PC-9 (cell line): Measurements from ENCODE around the gene AKAP13. TPM values are rescaled to one million over a fixed set of nuclear protein-coding genes. Genes with fewer than 3 reads are reported as not detected.
A peak's percentile ranks its signal among the peaks of the same experiment; 100 is the strongest.

Experiments used
- BruUV-seq: library from RNA; stranded (reverse); fragments of 400-500 nt; replicated peaks from 2 replicates; lab custom pipeline; 2021; lab: Mats Ljungman, UMichigan
- CTCF ChIA-PET: fragments of 300-600 bp; sonication (Branson Sonifier 250); formaldehyde crosslinking; loops from one replicate; lab custom pipeline; 2022; ENCODE audit warnings: antibody characterized with exemption; lab: Charles Lee
- POLR2A ChIA-PET: fragments of 300-600 bp; sonication (Branson Sonifier 250); formaldehyde crosslinking; loops from one replicate; lab custom pipeline; 2022; ENCODE audit warnings: antibody characterized with exemption; ENCODE audit not compliant: unreplicated experiment; lab: Charles Lee
- DNase-seq, 2 experiments: peaks; one replicate each; pipeline versions ENCODE4 v3.0.0 to v3.0.0-alpha.2; 2015 to 2022; ENCODE audit warnings: mixed read lengths in 1 of 2
- H2AFZ ChIP-seq: fragments of 200-600 bp; sonication (generic); 2 replicates; pipeline ENCODE4 v1.8.1; 2017; ENCODE audit warnings: antibody characterized with exemption
- H3F3A ChIP-seq: fragments of 200-600 bp; sonication (generic); 2 replicates; pipeline ENCODE4 v1.8.1; 2017; ENCODE audit warnings: antibody characterized with exemption, mild to moderate bottlenecking, low read depth; ENCODE audit not compliant: insufficient read depth
- H3K27ac ChIP-seq: fragments of 200-600 bp; sonication (generic); 2 replicates; pipeline ENCODE4 v1.6.1; 2016; ENCODE audit warnings: mixed run types
- H3K27me3 ChIP-seq: fragments of 200-600 bp; sonication (generic); 2 replicates; pipeline ENCODE4 v1.6.1; 2016; ENCODE audit warnings: low read depth, mixed run types; ENCODE audit not compliant: insufficient read depth
- H3K36me3 ChIP-seq: fragments of 200-600 bp; sonication (generic); 2 replicates; pipeline ENCODE4 v1.6.1; 2016; ENCODE audit warnings: low read depth, mixed run types
- H3K4me1 ChIP-seq: fragments of 200-600 bp; sonication (generic); replicated peaks from 2 replicates; pipeline ENCODE4 v1.6.1; 2016; ENCODE audit warnings: mixed run types; ENCODE audit not compliant: insufficient read depth
- H3K4me2 ChIP-seq: fragments of 200-600 bp; sonication (generic); 2 replicates; pipeline ENCODE4 v1.6.1; 2017; ENCODE audit warnings: mixed run types
- H3K4me3 ChIP-seq: fragments of 200-600 bp; sonication (generic); 2 replicates; pipeline ENCODE4 v1.6.1; 2016; ENCODE audit warnings: mixed run types
- H3K79me2 ChIP-seq: fragments of 200-600 bp; sonication (generic); 2 replicates; pipeline ENCODE4 v1.6.1; 2017; ENCODE audit warnings: low read depth, mixed run types
- H3K9me2 ChIP-seq: fragments of 200-600 bp; sonication (generic); 2 replicates; pipeline ENCODE4 v1.8.1; 2017; ENCODE audit warnings: mild to moderate bottlenecking; ENCODE audit not compliant: insufficient read depth
- H3K9me3 ChIP-seq: fragments of 200-600 bp; sonication (generic); 2 replicates; pipeline ENCODE4 v1.8.1; 2016; ENCODE audit warnings: low read depth; ENCODE audit not compliant: insufficient read depth
- H4K20me1 ChIP-seq: fragments of 200-600 bp; sonication (generic); 2 replicates; pipeline ENCODE4 v1.8.1; 2017; ENCODE audit not compliant: insufficient read depth
- CTCF ChIP-seq: fragments of 200-600 bp; sonication (generic); conservative IDR thresholded peaks from 2 replicates; pipeline ENCODE4 v1.6.1; 2017; ENCODE audit warnings: mixed run types, antibody characterized with exemption, mild to moderate bottlenecking, moderate library complexity
- EZH2 ChIP-seq: fragments of 200-600 bp; sonication (generic); IDR thresholded peaks from 2 replicates; pipeline ENCODE4 v1.8.0; 2017; ENCODE audit warnings: antibody characterized with exemption, low read depth
- intact Hi-C: fragments of 100-400 bp; cut with micrococcal nuclease; formaldehyde crosslinking; loops from one replicate; pipeline ENCODE4 v1.10.0; 2022; ENCODE audit not compliant: unreplicated experiment
- total RNA-seq: library from RNA; stranded (reverse); gene quantifications from 2 replicates; pipeline ENCODE4 v1.2.3, GENCODE V29; 2021

The AKAP13 gene
- total RNA-seq, 1 experiment from 2014 or later, result 82.5 TPM

DNA sequence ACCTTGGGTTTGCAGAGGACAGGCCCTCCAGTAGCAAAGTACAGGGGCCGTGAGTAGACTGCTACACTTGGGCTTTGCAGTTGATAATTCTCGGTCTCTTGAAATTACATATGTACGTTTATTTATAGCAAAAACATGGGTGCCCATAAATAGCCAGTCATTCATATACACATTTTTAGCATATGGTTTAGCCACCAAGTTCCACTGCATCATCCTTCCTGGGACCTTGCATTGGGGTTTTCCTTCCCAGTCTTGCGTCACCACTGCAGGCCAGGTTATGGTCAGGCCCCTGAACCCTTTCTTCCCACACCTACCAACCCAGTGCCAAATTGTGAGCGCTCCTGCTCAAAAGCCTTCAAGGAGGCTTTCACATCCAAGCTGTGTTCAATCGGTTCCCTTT, 401.7 kb downstream of the AKAP13 start:
- no peaks in the 10 kb centered on the region for H3K9me3 ChIP-seq
- H4K20me1 ChIP-seq, result no peaks in the 10 kb centered on the region
- BruUV-seq, result no TSS peak
- no peaks in the 10 kb centered on the region for H3K27me3 ChIP-seq
- TF ChIP-seq EZH2 (no peak), CTCF (no peak)
- no peak overlapping the region for H3K4me3 ChIP-seq
- H2AFZ ChIP-seq, result no peak overlapping the region
- peaks cover 26% of the 10 kb centered on the region for H3K79me2 ChIP-seq
- intact Hi-C loops, result no loop called here
- ChIA-PET POLR2A (no interaction called here), CTCF (no interaction called here)
- H3K36me3 ChIP-seq, result no peaks in the 10 kb centered on the region
- H3K4me2 ChIP-seq, result no peak overlapping the region
- H3K27ac ChIP-seq, result no peak overlapping the region
- H3K4me1 ChIP-seq, result peaks cover 27% of the 10 kb centered on the region
- H3K9me2 ChIP-seq, result no peaks in the 10 kb centered on the region
- DNase-seq, result no peak
- H3F3A ChIP-seq, result peaks cover 22% of the 10 kb centered on the region

GRCh38 chr15:85785887-85786780, 405.7 kb downstream of the AKAP13 start:
- BruUV-seq, result no TSS peak
- peaks cover 54% of the 10 kb centered on the region for H3K4me1 ChIP-seq
- peak overlapping the region; percentile 72 for H3K4me2 ChIP-seq
- H3K27me3 ChIP-seq, result no peaks in the 10 kb centered on the region
- DNase-seq, result peak; percentile 70
- ChIA-PET POLR2A (interaction anchor here (0.6 kb wide), 3 partner anchors 29 to 381 kb away, joined by 3 to 24 read pairs (median 4); no protein-coding TSS in a partner anchor), CTCF (interaction anchor here (0.6 kb wide), 1 partner anchor 385 kb away, joined by 3 read pairs; no protein-coding TSS in a partner anchor)
- TF ChIP-seq CTCF, result no peak
- TF ChIP-seq EZH2, result no peak
- intact Hi-C loops, result no loop called here
- no peaks in the 10 kb centered on the region for H3K9me2 ChIP-seq
- H3F3A ChIP-seq, result peaks cover 29% of the 10 kb centered on the region
- H3K36me3 ChIP-seq, result no peaks in the 10 kb centered on the region
- H3K4me3 ChIP-seq, result peak overlapping the region; percentile 17; the same call in 1 of the 2 replicates
- no peaks in the 10 kb centered on the region for H4K20me1 ChIP-seq
- H3K79me2 ChIP-seq, result peaks cover 44% of the 10 kb centered on the region
- peak overlapping the region; percentile 75 for H3K27ac ChIP-seq
- 0 out of 2 replicates have a peak overlapping the region, but pooled peaks have one; percentile 11 for H2AFZ ChIP-seq
- H3K9me3 ChIP-seq, result no peaks in the 10 kb centered on the region

- peaks cover 54% of the 10 kb centered on the region for H3K4me1 ChIP-seq
- H3F3A ChIP-seq, result peaks cover 29% of the 10 kb centered on the region
- TF ChIP-seq EZH2, result no peak
- no peak for TF ChIP-seq CTCF
- DNase-seq, result no peak
- no peaks in the 10 kb centered on the region for H3K9me2 ChIP-seq
- H4K20me1 ChIP-seq, result no peaks in the 10 kb centered on the region
- POLR2A ChIA-PET, result interaction anchor here (0.6 kb wide), 1 partner anchor 28 kb away, joined by 3 read pairs; no protein-coding TSS in a partner anchor
- intact Hi-C loops, result no loop called here
- H3K27me3 ChIP-seq, result no peaks in the 10 kb centered on the region
- peak overlapping the region; percentile 17; the same call in 1 of the 2 replicates for H3K4me3 ChIP-seq
- peaks cover 45% of the 10 kb centered on the region for H3K79me2 ChIP-seq
- CTCF ChIA-PET, result no interaction called here
- H3K36me3 ChIP-seq, result no peaks in the 10 kb centered on the region
- BruUV-seq, result no TSS peak
- no peak overlapping the region for H2AFZ ChIP-seq
- peak overlapping the region; percentile 72 for H3K4me2 ChIP-seq
- no peaks in the 10 kb centered on the region for H3K9me3 ChIP-seq
- H3K27ac ChIP-seq, result peak overlapping the region; percentile 75
Observed at GRCh38 chr15:85786781-85787114, 406.3 kb downstream of the AKAP13 start.
